Activated T-cell treated with anti-CD3 and anti-CD28 coated beads for 1 hour (primary cell): Measurements from ENCODE around the gene DES.

ENCODE experiments used
- DNase-seq: peaks from one replicate; pipeline ENCODE4 v3.0.0-alpha.2; 2020; ENCODE audit warnings: low read depth

The DES gene

GRCh38 chr2:219438453-219438852 is 20.3 kb downstream of the DES start:
- no peak for DNase-seq

GRCh38 chr2:219439506-219439905 is 21.3 kb downstream of the DES start:
- DNase-seq = no peak

GRCh38 chr2:219440388-219441256 is 22.4 kb downstream of the DES start:
- no peak for DNase-seq

- DNase-seq = peak; percentile 50
These were observed 23.5 kb downstream of the DES start for GRCh38 chr2:219441451-219442255.

DNA sequence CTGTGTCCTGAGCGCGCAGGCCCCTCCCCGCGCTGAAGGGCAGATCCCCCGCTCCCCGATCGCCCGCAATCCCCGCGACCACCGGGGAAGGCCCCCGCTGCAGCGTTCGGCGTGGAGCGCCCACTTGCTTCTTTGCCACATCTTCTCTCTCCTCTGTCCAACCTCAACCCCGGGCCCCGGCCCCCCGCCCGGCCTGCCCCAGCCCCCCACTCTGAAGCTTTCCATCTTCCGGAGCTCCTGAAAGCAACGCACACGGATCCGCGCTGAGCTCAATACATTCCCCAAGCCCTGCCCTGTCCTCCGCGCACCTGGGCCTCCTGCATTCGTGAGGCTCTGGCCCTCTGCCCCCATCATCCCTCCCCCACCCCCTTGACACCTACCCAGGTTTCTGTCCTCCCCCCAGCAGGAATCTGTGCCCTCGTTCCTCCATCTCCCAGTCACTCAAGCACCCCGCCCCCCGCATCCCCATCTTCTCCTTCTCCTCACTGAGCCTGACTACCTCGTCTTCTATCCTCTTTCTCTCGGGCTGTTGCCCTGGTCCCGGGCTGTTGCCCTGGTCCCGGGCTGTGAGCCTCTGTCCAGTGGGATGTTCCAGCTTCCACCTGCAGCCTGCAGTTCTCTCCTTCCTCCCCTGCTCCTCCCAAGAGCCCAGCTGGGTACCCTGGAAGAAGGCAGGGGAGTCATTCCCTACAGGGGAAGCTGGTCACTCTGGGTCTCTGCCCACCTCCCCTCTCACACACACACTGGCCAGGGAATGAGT is 24.3 kb downstream of the DES start:
- no peak for DNase-seq

DNA sequence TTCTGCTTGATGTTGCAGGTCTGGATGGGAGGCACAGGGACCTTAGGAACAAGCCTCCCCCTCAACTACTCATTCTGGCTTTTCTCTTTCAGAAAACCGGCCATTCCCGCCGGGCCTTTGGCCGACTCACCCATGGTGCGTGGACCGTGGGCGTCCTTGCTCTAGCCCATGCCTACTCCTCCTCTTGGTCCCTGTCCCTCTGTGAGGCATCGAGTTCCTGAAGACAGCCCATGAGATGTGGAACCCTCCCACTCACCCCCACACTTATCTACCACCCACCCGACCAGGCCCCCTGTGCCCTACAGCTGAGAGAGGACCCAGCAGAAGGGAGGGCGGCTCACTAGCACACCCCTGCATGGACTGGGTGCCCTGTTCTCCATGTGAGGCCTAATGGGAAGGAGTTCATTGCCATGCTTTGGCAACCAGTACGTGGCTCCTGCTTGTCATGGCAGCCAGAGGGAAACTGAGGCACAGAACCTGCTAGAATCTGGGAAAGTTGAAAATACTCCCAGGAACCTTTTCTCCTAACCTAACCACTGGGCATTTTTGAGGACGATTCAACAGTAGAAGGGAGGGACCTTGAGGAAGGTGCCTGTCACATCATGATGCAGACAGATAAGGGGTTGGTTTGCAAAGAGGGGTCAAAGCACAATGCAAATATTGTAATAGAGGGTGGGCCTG is 25.0 kb downstream of the DES start:
- DNase-seq = no peak

DNA sequence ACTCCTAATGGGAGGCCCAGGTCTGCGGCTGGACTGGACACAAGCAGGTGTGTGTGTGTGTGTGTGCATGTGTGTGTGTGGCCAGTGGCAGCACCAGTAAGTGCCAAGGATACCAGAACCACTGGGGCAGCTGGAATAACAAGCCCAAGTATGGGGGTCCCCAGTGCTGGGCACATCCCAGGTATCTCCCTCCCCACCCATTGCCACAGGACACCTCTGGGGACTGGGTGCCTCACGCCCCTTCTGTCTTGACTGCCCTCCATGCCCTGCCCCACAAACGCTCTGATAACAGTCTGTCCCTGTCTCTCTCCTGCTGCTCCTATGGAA is 25.5 kb downstream of the DES start:
- no peak for DNase-seq

DNA sequence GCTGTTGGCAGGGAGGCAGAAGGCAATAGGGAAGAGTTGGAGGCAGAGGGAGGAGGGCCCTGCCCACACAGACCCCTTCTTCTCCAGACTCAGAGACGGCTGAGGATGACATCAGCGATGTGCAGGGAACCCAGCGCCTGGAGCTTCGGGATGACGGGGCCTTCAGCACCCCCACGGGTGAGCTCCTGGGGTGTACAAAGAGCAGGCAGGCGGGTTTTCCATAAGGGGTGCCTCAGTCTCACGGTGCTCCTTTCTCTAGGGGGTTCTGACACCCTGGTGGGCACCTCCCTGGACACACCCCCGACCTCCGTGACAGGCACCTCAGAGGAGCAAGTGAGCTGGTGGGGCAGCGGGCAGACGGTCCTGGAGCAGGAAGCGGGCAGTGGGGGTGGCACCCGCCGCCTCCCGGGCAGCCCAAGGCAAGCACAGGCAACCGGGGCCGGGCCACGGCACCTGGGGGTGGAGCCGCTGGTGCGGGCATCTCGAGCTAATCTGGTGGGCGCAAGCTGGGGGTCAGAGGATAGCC is 26.5 kb downstream of the DES start:
- DNase-seq = no peak

GRCh38 chr2:219445220-219445640 is 27.1 kb downstream of the DES start:
- no peak for DNase-seq

GRCh38 chr2:219446101-219446504 is 27.9 kb downstream of the DES start:
- no peak for DNase-seq

DNA sequence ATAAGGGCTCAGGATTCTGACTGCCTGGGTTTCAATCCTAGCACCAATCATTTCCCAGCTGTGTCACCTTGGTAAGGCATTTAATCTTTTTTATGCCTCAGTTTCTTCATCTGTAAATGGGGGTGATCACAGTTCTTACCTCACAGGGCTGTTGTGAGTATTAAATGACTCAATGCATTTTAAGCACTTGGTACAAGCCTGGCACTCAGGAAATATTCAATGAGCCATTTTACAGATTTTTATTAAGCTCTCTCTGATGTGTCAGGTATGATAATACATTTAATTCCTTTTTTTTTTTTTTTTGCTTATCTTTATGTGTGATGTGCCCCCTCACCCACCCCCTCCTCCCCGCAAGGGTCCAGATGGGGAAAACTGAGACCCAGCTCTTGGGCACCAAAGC is 28.5 kb downstream of the DES start:
- no peak for DNase-seq

- DNase-seq = no peak
These were observed 29.3 kb downstream of the DES start for GRCh38 chr2:219447242-219448098.

- no peak for DNase-seq
These were observed 30.1 kb downstream of the DES start for GRCh38 chr2:219448099-219448775.

DNA sequence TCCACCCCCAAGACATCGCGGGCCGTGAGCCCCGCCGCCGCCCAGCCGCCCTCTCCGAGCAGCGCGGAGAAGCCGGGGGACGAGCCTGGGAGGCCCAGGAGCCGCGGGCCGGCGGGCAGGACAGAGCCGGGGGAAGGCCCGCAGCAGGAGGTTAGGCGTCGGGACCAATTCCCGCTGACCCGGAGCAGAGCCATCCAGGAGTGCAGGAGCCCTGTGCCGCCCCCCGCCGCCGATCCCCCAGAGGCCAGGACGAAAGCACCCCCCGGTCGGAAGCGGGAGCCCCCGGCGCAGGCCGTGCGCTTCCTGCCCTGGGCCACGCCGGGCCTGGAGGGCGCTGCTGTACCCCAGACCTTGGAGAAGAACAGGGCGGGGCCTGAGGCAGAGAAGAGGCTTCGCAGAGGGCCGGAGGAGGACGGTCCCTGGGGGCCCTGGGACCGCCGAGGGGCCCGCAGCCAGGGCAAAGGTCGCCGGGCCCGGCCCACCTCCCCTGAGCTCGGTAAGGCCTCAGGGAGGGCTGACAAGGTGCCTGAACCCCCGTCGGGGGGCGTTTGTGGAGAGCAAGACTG is 30.7 kb downstream of the DES start:
- DNase-seq = no peak

GRCh38 chr2:219449609-219450008 is 31.4 kb downstream of the DES start:
- no peak for DNase-seq

- no peak for DNase-seq
These were observed 33.6 kb downstream of the DES start for GRCh38 chr2:219451661-219452360.

DNA sequence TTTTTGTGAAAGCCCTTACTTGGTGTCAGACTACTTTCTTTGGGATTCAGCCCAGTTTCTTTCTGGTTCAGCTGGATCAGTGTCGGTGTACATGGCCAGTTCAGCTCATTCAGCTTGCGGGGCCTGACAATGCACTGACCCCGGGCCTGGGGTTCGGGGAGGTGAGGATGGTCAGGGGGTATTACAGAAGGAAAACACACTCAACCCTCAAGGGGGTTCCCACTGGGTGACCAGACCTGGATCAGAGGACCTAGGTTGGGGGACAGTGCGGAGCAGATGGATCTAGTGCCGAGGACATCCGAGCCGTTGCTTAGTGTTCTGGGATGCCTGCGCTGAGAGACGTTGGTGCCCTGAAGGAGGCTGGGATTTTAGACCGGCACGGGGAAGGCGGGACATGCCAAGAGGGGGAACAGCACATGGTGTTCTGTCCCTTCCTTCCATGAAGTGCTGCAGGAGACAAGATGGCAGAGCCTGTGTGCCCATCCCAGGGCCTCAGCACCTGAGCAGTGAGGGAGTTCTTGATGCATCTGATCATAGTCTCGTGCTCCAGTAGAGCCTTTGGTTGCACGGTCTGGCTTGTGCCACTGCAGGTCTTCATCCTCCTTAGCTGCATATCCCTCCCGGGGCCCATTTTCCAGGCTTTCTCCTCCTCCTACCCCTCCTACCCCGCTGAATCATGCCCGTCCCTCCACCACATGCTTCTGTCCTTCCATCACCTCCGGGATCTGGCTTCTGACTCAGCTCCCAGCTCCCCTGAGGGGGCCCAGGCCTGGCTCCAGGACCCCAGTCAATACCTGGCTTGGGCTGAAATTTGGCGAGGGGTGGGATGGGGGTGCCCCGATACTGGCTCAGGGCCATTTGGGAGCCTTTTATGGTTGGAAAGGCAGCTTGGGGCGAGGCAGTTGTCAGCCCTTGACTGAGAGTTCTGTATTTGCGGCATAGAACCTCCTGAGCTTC is 34.5 kb downstream of the DES start:
- DNase-seq = no peak
